Natural killer cell (primary cell): ENCODE data around the gene ICOS. TPM values are rescaled to one million over a fixed set of nuclear protein-coding genes. Genes with fewer than 3 reads are reported as not detected.

Source experiments
- ATAC-seq, 3 donors: fragments of 150-1000 bp in 2 of 3; fragments of 200-7000 bp in 1 of 3; cut with Tn5 transposase; 1 replicate in 1 of 3; 2 replicates in 2 of 3; pipeline ENCODE4 v1.10.0; 2021; ENCODE audit warnings: mild to moderate bottlenecking in 2 of 3, moderate library complexity in 2 of 3
- DNase-seq, 2 donors: peaks; one replicate each; pipeline versions ENCODE4 v3.0.0 to v3.0.0-alpha.2; 2013 to 2021; ENCODE audit warnings: mixed read lengths in 1 of 2
- H3K27ac ChIP-seq: one replicate; pipeline ENCODE4 v1.5.1; 2013; ENCODE audit warnings: mild to moderate bottlenecking, low read length
- H3K27me3 ChIP-seq: one replicate; pipeline ENCODE4 v1.6.1; 2013; ENCODE audit warnings: low read length; ENCODE audit not compliant: control insufficient read depth, insufficient read depth
- H3K36me3 ChIP-seq: one replicate; pipeline ENCODE4 v1.6.1; 2013; ENCODE audit warnings: low read length; ENCODE audit not compliant: control insufficient read depth, insufficient read depth
- H3K4me1 ChIP-seq: one replicate; pipeline ENCODE4 v1.6.1; 2013; ENCODE audit warnings: low read length; ENCODE audit not compliant: control insufficient read depth, insufficient read depth
- H3K4me3 ChIP-seq: one replicate; pipeline ENCODE4 v1.5.1; 2013; ENCODE audit warnings: low read length
- H3K9me3 ChIP-seq: one replicate; pipeline ENCODE4 v1.6.1; 2013; ENCODE audit warnings: low read length; ENCODE audit not compliant: control insufficient read depth, insufficient read depth
- H3K27ac Mint-ChIP-seq, 2 donors: one replicate each; pipeline ENCODE4 v1.8.0; 2022; ENCODE audit warnings: mild to moderate bottlenecking in 2 of 2, mixed read lengths in 2 of 2, moderate library complexity in 1 of 2
- H3K27me3 Mint-ChIP-seq, 2 donors: one replicate each; pipeline ENCODE4 v1.8.0; 2022; ENCODE audit warnings: low read depth in 2 of 2, mixed read lengths in 2 of 2
- H3K36me3 Mint-ChIP-seq: one replicate; pipeline ENCODE4 v1.8.0; 2022; ENCODE audit warnings: mixed read lengths
- H3K4me1 Mint-ChIP-seq, 2 donors: one replicate each; pipeline ENCODE4 v1.8.0; 2022; ENCODE audit warnings: mixed read lengths in 2 of 2
- H3K4me3 Mint-ChIP-seq: one replicate; pipeline ENCODE4 v1.8.0; 2022; ENCODE audit warnings: mild to moderate bottlenecking, moderate library complexity, mixed read lengths
- H3K9me3 Mint-ChIP-seq, 2 donors: one replicate each; pipeline ENCODE4 v1.8.0; 2022; ENCODE audit warnings: mixed read lengths in 2 of 2
- WGBS: methylation state at CpG from one replicate; pipeline ENCODE4 v1.1.7; 2013; ENCODE audit warnings: missing lambda C conversion rate; ENCODE audit not compliant: insufficient coverage; 5-methylcytosine and 5-hydroxymethylcytosine counted together
- intact Hi-C: fragments of 100-400 bp; cut with micrococcal nuclease; formaldehyde crosslinking; loops from one replicate; pipeline ENCODE4 v1.14.2; 2022
- total RNA-seq, 4 donors: library from RNA; stranded (reverse); fragments of 120-200 nt in 1 of 4; gene quantifications; one replicate each; pipeline versions ENCODE4 v1.2.3 to v1.2.4, GENCODE V29; 2013 to 2022
- TF ChIP-seq, protein P1 (sequence below): fragments of 200-600 bp; IDR thresholded peaks from one replicate; pipeline ENCODE4 v1.8.0; 2022; ENCODE audit warnings: antibody characterized with exemption

Gene ICOS, protein sequence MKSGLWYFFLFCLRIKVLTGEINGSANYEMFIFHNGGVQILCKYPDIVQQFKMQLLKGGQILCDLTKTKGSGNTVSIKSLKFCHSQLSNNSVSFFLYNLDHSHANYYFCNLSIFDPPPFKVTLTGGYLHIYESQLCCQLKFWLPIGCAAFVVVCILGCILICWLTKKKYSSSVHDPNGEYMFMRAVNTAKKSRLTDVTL
- total RNA-seq, result 1 to 10 TPM in 2 of 3 donors, under 1 TPM in 1; 0.35 to 4.2 (median 1.7) TPM
- total RNA-seq (2013), result 4.3 TPM

GRCh38 chr2:203936535-203936934 lies at the start of gene ICOS:
ICOS (plus strand) TSS chr2:203936763; CDS start chr2:203936815, 52 bp downstream.
- Histone ChIP-seq H3K27me3 (no peaks in the 10 kb centered on the region), H3K4me3 (peak within 1 kb of the TSS; percentile 18), H3K9me3 (no peaks in the 10 kb centered on the region), H3K4me1 (peaks cover 9% of the 10 kb centered on the region), H3K36me3 (no peaks in the 10 kb centered on the region), H3K27ac (peak within 1 kb of the TSS; percentile 17)
- 19% methylated on average over 4 of the region's 5 CpGs for WGBS
- H3K36me3 Mint-ChIP-seq, result no peaks in the 10 kb centered on the region
- no peaks in the 10 kb centered on the region for H3K9me3 Mint-ChIP-seq
- peak in 1 of 2 donors; percentile 84 for DNase-seq
- H3K4me3 Mint-ChIP-seq, result peak within 1 kb of the TSS; percentile 79
- intact Hi-C loops, result no loop called here
- peaks cover 44 to 49% of the 10 kb centered on the region in 2 donors for H3K4me1 Mint-ChIP-seq
- H3K27ac Mint-ChIP-seq, result peak within 1 kb of the TSS; percentile 31 to 74
- TF ChIP-seq, protein P1, sequence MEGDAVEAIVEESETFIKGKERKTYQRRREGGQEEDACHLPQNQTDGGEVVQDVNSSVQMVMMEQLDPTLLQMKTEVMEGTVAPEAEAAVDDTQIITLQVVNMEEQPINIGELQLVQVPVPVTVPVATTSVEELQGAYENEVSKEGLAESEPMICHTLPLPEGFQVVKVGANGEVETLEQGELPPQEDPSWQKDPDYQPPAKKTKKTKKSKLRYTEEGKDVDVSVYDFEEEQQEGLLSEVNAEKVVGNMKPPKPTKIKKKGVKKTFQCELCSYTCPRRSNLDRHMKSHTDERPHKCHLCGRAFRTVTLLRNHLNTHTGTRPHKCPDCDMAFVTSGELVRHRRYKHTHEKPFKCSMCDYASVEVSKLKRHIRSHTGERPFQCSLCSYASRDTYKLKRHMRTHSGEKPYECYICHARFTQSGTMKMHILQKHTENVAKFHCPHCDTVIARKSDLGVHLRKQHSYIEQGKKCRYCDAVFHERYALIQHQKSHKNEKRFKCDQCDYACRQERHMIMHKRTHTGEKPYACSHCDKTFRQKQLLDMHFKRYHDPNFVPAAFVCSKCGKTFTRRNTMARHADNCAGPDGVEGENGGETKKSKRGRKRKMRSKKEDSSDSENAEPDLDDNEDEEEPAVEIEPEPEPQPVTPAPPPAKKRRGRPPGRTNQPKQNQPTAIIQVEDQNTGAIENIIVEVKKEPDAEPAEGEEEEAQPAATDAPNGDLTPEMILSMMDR, result no peak
- peak; percentile 34 to 73 (median 64) for ATAC-seq
- H3K27me3 Mint-ChIP-seq, result no peaks in the 10 kb centered on the region

DNA sequence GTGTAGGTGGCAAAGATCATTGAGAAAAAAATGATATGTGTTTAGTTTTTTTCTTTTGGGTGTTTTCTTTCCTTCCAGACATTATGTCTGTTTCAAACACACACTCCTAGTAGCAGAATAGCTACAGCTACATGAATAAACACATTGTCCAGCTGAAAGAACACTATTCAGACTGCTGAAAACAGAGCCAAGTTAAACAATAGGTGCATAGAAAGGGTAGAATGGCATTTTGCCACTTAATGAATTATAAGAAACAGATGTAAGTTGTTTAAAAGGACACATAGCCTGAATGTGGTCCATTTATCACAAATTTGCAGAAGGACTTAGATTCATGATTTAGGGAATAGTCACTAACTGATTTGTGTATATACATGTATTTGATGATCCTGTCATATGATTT lies 48.9 kb upstream of the ICOS start:
- H3K27ac ChIP-seq, result no peak overlapping the region
- no peaks in the 10 kb centered on the region for H3K9me3 ChIP-seq
- H3K36me3 Mint-ChIP-seq, result no peaks in the 10 kb centered on the region
- no peaks in the 10 kb centered on the region for H3K9me3 Mint-ChIP-seq
- H3K4me1 Mint-ChIP-seq, result peaks cover 0 to 5% of the 10 kb centered on the region in 2 donors
- no peak for DNase-seq
- peaks cover 0 to 6% of the 10 kb centered on the region in 2 donors for H3K27me3 Mint-ChIP-seq
- H3K36me3 ChIP-seq, result no peaks in the 10 kb centered on the region
- H3K4me3 Mint-ChIP-seq, result no peak overlapping the region
- no peaks in the 10 kb centered on the region for H3K4me1 ChIP-seq
- ATAC-seq, result no peak
- no peaks in the 10 kb centered on the region for H3K27me3 ChIP-seq
- TF ChIP-seq, protein P1, result no peak
- H3K27ac Mint-ChIP-seq, result no peak overlapping the region
- intact Hi-C loops, result no loop called here
- no peak overlapping the region for H3K4me3 ChIP-seq

GRCh38 chr2:203889542-203889941 lies 47.0 kb upstream of the ICOS start:
- Mint-ChIP-seq H3K9me3 (no peaks in the 10 kb centered on the region), H3K4me1 (peaks cover 0 to 5% of the 10 kb centered on the region in 2 donors), H3K27me3 (peaks cover 0 to 6% of the 10 kb centered on the region in 2 donors), H3K27ac (no peak overlapping the region), H3K4me3 (no peak overlapping the region), H3K36me3 (no peaks in the 10 kb centered on the region)
- Histone ChIP-seq H3K27me3 (no peaks in the 10 kb centered on the region), H3K36me3 (no peaks in the 10 kb centered on the region), H3K27ac (no peak overlapping the region), H3K4me1 (no peaks in the 10 kb centered on the region), H3K9me3 (no peaks in the 10 kb centered on the region), H3K4me3 (no peak overlapping the region)
- intact Hi-C loops, result no loop called here
- WGBS, result no CpG with 5 or more reads among the region's 1 CpG
- ATAC-seq, result no peak
- TF ChIP-seq, protein P1, result no peak
- DNase-seq, result no peak

- Mint-ChIP-seq H3K4me1 (peaks cover 0 to 5% of the 10 kb centered on the region in 2 donors), H3K27ac (no peak overlapping the region), H3K36me3 (no peaks in the 10 kb centered on the region), H3K9me3 (no peaks in the 10 kb centered on the region), H3K27me3 (peaks cover 0 to 6% of the 10 kb centered on the region in 2 donors), H3K4me3 (no peak overlapping the region)
- intact Hi-C loops, result no loop called here
- TF ChIP-seq, protein P1, result no peak
- H3K36me3 ChIP-seq, result no peaks in the 10 kb centered on the region
- DNase-seq (no peak), ATAC-seq (no peak)
- WGBS, result 71% methylated on average over 1 of the region's 1 CpG
- no peaks in the 10 kb centered on the region for H3K9me3 ChIP-seq
- H3K4me3 ChIP-seq, result no peak overlapping the region
- H3K4me1 ChIP-seq, result no peaks in the 10 kb centered on the region
- H3K27me3 ChIP-seq, result no peaks in the 10 kb centered on the region
- H3K27ac ChIP-seq, result no peak overlapping the region
Observed at GRCh38 chr2:203889944-203890343, 46.6 kb upstream of the ICOS start.
